ENCODE measurements around the gene RASSF4.

Gene RASSF4

DNA sequence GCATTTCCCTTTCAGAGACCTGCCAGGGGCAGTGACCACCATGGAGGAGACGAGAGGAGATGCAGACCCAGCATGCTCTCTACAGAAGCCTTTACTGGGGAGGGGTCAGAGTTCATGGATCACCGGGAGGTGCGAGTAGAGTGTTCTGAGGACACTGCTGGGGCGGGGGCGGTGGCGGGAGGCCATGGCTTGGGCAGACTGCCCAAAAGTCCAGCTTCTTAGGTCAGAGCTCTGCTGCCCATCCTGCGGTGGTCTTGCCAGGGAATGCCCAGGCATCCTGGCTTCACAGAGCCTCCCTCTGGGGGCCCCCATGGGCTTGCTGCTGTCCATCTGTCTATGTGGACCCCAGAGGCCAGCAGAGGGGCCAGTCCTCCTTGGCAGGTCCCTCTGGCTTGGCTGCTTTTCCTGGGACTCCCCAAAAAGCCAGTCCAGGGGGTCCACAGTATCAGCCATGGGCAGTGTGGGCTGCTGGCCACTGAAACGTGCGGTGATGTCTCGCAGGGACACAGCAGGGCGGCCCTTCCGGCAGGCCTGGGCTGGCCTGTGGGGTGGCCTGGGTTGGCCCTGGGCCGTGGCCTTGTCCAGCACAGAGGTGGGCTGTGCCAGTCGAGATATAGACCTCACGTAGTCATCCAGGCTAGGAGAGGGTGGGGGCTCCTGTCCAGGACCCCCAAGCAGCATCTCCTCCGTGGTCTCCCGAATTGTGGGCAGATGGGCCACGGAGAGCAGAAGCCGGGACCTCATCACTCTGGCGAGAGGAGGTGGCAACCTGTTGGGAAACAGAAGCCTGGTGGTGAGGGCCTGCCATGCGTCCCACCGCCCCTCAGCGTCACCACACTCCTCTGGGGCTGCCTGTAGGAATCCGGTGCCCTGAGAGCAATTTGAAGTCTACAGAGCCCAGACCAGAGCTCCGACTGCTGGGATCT lies 17.9 kb downstream of the RASSF4 start:
- DNase-seq = no peak

- no peak for DNase-seq
These were observed 18.6 kb downstream of the RASSF4 start for GRCh38 chr10:44978213-44978569.

- DNase-seq = no peak
These were observed 19.1 kb downstream of the RASSF4 start, which contains the start of gene DEPP1 for GRCh38 chr10:44978570-44979280. TSS of gene DEPP1 (minus strand) at chr10:44978809. CDS start at chr10:44978030, 779 bp downstream.

DNA sequence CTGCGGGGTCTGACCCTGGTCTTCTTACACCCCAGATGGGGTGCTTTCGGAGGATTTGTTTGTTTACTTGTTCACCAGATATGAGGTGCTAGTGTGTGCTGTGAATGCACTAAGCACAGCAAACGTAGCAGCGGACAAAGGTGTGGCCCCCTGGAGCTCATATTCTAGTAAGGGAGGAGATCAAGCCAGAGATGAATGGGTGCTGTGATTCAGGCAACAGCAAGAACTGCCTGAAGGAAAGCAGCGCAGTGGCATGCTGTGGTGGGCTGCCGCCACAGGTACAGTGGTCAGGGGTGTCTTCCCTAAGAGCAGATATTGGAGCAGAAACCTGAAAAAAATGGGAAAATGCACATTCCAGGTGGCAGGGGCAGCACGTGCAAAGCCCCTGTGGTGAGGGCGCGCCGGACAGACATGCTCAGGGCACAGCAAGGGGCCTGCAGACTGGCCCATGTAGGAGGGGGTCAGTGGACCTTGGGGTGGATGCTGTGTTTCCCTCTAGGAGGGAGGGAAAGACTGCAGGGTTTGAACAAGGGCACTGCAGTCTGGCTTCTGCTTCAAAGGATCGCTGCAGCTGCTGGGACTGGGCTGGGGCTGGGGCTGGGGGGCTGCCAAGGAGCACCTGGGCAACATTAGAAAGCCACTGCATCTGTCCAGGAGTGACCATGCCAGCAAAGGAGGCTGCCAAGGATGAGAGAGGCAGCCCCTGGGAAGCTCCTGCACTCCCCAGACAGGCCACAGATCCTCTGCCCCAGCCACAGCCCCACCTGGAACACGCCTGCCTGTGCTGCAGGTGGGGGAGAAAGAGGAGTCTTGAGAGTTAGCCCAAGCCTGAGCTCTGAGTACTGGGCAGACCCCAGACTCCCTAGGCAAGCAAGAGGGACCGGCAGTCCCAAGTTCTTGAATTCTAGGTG lies 19.9 kb downstream of the RASSF4 start:
- no peak for DNase-seq

GRCh38 chr10:44980309-44981171 lies 20.9 kb downstream of the RASSF4 start:
- DNase-seq = no peak

- no peak for DNase-seq
These were observed 21.8 kb downstream of the RASSF4 start for GRCh38 chr10:44981172-44982113.

GRCh38 chr10:44982114-44982460 lies 22.5 kb downstream of the RASSF4 start:
- DNase-seq = no peak

DNA sequence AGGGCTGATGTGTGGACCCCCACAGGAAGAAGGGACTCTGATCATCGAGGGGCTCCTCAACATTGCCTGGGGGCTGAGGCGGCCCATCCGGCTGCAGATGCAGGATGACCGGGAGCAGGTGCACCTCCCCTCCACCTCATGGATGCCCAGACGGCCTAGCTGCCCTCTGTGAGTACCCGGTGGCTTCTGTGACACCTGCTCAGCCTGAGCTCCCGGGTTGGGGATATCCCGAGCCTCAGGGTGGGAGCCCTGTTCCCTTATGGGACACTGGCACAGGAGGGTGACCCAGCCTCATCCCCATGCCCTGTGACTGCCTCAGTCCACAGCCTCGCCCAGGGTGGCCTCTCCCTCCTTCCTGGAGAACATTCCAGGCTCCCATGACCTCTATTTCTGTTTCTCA lies 22.9 kb downstream of the RASSF4 start:
- DNase-seq = no peak

GRCh38 chr10:44983066-44983894 lies 23.7 kb downstream of the RASSF4 start:
- no peak for DNase-seq

DNA sequence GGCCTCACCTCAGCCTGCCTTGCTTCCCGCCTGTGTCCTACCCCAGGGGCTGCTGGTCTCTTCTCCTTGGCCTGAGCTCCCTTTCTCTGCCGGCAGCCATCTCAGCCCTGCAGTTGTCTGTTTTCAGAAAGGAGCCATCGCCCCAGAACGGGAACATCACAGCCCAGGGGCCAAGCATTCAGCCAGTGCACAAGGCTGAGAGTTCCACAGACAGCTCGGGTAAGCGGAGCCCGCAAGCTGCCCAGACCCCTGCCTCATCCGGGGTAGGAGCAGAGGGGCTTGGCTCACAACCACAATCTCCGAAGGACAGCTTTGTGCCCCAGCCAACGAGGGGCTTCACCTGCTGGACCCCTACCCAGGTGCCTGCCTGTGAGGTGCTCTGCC lies 24.3 kb downstream of the RASSF4 start:
- no peak for DNase-seq

DNA sequence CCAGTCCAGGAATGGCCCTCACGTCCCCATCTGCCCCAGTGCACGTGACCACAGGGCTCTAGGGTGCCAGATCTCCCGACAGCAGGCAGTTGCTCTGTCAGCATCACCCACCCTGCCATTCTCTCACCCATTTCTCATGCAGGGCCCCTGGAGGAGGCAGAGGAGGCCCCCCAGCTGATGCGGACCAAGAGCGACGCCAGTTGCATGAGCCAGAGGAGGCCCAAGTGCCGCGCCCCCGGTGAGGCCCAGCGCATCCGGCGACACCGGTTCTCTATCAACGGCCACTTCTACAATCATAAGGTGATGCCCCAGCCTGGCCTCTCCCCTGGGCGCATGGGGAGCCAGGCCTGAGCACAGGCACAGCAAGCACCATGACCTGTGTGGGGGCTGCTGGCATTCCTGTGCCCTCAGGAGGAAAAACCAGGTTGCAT lies 25.1 kb downstream of the RASSF4 start:
- DNase-seq = no peak

GRCh38 chr10:44985175-44985681 lies 25.6 kb downstream of the RASSF4 start:
- no peak for DNase-seq

GRCh38 chr10:44986179-44986578 lies 26.6 kb downstream of the RASSF4 start:
- DNase-seq = no peak

DNA sequence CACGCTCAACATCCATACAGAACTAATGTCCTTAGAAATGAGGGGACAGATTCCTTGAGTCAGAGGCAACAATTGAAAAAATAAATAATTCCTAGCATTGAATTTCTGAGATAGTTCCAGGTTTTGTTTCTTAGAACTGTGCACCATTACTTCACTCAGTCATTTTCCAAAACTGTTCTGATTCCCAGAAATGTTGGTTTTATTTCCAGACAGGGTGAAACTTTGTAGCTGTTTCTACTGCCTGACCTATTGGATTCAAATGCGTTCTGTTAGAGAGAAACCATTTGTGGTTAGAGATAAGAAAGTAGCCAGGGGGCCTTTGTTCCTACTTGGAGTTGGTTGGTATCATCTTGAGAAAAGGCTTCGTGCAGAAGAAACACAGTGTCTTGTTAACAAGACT lies 27.1 kb downstream of the RASSF4 start:
- no peak for DNase-seq

- DNase-seq = no peak
These were observed 29.5 kb downstream of the RASSF4 start for GRCh38 chr10:44988957-44989585.

- DNase-seq = no peak
These were observed 30.1 kb downstream of the RASSF4 start for GRCh38 chr10:44989597-44990301.

GRCh38 chr10:44990302-44990655 lies 30.7 kb downstream of the RASSF4 start:
- DNase-seq = no peak

DNA sequence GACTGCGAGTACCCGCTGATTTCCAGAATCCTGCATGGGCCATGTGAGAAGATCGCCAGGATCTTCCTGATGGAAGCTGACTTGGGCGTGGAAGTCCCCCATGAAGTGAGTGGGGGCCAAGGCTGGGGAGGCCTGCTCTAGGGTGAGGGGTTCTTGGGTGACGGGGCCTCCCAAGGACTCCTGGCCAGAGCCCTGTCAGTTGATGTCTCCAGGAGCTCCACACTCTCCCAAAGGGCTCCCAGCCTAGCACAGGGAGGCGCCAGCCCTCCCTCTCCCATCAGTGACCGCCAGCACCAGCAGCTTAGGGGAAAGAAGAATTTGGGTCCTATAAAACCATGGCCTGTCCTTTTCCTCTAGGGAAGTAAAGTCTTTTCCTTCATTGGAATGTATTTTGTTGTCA lies 31.4 kb downstream of the RASSF4 start:
- no peak for DNase-seq

- no peak for DNase-seq
These were observed 32.0 kb downstream of the RASSF4 start for GRCh38 chr10:44991571-44991970.
